GM12892 (cell line): Measurements from ENCODE around the gene GALNT13.

Experiments used
- POLR2A ChIP-seq: IDR thresholded peaks from 2 replicates; pipeline ENCODE4 v1.6.1; 2011; ENCODE audit warnings: low read depth, low read length, control low read depth
- TAF1 ChIP-seq: IDR thresholded peaks from 2 replicates; pipeline ENCODE4 v1.6.1; 2011; ENCODE audit warnings: low read depth, mild to moderate bottlenecking, control low read depth, low read length, borderline replicate concordance

DNA sequence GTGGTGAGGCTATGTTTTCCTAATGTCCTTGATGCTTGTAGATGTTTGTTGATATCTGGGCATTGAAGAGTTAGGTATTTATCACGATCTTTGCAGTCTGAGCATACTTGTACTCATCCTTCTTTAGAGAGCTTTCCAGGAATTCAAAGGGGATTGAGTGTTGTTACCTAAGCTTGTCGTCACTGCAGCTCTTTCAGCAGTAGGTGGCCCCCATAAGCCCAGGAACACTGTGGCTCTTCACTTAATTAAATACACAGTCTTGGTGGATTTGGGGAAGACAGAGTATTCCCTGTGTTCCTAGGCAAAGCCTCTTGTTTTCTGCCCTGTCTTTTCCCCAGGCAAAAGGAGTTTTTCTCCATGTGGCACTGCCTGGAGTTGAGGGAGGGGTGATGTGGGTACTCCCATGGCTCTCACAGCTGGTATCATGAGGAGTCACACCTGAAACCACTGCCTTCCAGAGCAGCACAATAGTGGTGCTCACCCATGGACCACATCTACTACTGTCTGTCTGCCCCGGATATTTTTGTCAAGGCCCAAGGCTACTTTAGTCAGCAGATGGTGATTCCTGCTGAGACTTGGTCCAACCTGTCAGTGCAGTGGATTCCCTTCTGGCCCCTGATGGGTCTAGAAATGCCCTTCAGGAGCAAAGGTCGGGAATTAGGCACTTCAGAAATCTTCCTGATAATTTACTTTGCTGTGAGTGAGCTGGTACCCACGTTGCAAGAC, 95.7 kb downstream of the GALNT13 start:
- no peak for TF ChIP-seq TAF1
- TF ChIP-seq POLR2A: no peak
